Vagina (tissue), 2 donors: ENCODE results near the gene IL22RA1.

Experiments used
- CTCF ChIP-seq, 3 experiments: fragments of 450-650 bp in 2 of 3; fragments of 200-600 bp in 1 of 3; sonication (generic) in 1 of 3; IDR thresholded peaks; one replicate each; pipeline ENCODE4 v1.5.1; 2017 to 2019; ENCODE audit warnings: antibody characterized with exemption in 3 of 3, mild to moderate bottlenecking in 2 of 3, moderate library complexity in 2 of 3
- POLR2A ChIP-seq, 2 donors: fragments of 450-650 bp; IDR thresholded peaks; one replicate each; pipeline ENCODE4 v1.6.1; 2017; ENCODE audit warnings: antibody characterized with exemption in 2 of 2, mild to moderate bottlenecking in 2 of 2, moderate library complexity in 2 of 2
- POLR2AphosphoS5 ChIP-seq, 2 donors: sonication (generic); formaldehyde crosslinking; IDR thresholded peaks; one replicate each; pipeline ENCODE4 v1.9.0; 2017; ENCODE audit warnings: antibody characterized with exemption in 2 of 2, mild to moderate bottlenecking in 2 of 2, low read depth in 1 of 2; ENCODE audit not compliant: insufficient read depth in 1 of 2

GRCh38 chr1:24182061-24182460 is 39.1 kb upstream of the IL22RA1 start:
- TF ChIP-seq CTCF (IDR thresholded peaks at IDR 0.05) = no peak
- no peak for TF ChIP-seq POLR2AphosphoS5 (IDR thresholded peaks at IDR 0.05; ENCODE audit: insufficient read depth in 1 of 2, low read depth in 1 of 2)
- TF ChIP-seq POLR2A (IDR thresholded peaks at IDR 0.05) = no peak
